Endothelial cell of umbilical vein (primary cell): ENCODE results near the gene PHF2.

Experiments used
- CTCF ChIP-seq, 2 donors: IDR thresholded peaks; 1 replicate in 1 of 2; 2 replicates in 1 of 2; pipeline ENCODE4 v1.5.1; 2011; ENCODE audit warnings: low read length in 2 of 2, mild to moderate bottlenecking in 2 of 2, moderate library complexity in 2 of 2, control low read depth in 1 of 2, inconsistent platforms in 1 of 2, low read depth in 1 of 2; ENCODE audit not compliant: insufficient read depth in 1 of 2; ENCODE audit errors: extremely low read depth in 1 of 2
- POLR2A ChIP-seq: IDR thresholded peaks from 2 replicates; pipeline ENCODE4 v1.6.1; 2012; ENCODE audit warnings: low read depth, mild to moderate bottlenecking, control low read depth, low read length
- POLR2AphosphoS5 ChIP-seq: IDR thresholded peaks from 2 replicates; pipeline ENCODE4 v1.6.1; 2012; ENCODE audit warnings: low read depth, mild to moderate bottlenecking, control low read depth, low read length, moderate library complexity; ENCODE audit not compliant: insufficient read depth

- TF ChIP-seq POLR2AphosphoS5 (no peak), CTCF (IDR thresholded peaks at IDR 0.05; ENCODE audit: extremely low read depth in 1 of 2, insufficient read depth in 1 of 2, low read depth in 1 of 2, low read length in 2 of 2) (no peak), POLR2A (no peak)
These were observed 149.0 kb downstream of the PHF2 start for GRCh38 chr9:93725382-93725781.
